ENCODE data around the gene RNF224.
"Not testable (repeated sequence)": the region's sequence is repeated elsewhere in the genome, so short reads cannot be mapped to it uniquely, and the experiment has no call there.

Gene RNF224

DNA sequence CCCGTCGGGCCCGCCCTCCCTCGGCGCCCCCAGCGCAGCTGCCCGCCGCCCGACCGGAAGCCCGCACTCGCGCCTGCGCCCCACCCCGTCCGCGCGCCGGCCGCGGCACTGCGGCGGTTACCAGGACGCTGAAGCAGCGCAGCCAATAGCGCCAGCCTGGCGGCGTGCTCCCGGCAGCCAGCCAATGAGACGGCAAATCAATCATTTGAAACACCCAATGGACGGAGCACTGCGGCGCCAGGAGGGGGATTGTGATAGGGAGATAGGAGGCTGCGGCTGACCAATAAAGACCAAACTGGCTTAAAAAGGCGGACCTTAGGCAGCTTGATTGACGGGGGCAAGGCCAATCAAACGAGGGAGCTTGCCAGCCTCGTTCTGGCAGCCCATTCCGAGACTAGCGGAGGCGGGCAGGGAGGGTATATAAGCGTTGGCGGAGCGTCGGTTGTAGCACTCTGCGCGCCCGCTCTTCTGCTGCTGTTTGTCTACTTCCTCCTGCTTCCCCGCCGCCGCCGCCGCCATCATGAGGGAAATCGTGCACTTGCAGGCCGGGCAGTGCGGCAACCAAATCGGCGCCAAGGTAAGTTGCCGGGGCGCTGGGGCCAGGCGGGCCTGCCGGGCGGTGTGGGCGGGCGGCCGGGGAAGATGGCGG, 13.7 kb downstream of the RNF224 start, which contains the start of gene TUBB4B:
Gene TUBB4B (plus strand): TSS at position 447 of the 649 bp plus-strand sequence. CDS start 74 bp downstream, at position 521.
- DNase-seq (ENCODE audit: low read depth) = peak; percentile 98

DNA sequence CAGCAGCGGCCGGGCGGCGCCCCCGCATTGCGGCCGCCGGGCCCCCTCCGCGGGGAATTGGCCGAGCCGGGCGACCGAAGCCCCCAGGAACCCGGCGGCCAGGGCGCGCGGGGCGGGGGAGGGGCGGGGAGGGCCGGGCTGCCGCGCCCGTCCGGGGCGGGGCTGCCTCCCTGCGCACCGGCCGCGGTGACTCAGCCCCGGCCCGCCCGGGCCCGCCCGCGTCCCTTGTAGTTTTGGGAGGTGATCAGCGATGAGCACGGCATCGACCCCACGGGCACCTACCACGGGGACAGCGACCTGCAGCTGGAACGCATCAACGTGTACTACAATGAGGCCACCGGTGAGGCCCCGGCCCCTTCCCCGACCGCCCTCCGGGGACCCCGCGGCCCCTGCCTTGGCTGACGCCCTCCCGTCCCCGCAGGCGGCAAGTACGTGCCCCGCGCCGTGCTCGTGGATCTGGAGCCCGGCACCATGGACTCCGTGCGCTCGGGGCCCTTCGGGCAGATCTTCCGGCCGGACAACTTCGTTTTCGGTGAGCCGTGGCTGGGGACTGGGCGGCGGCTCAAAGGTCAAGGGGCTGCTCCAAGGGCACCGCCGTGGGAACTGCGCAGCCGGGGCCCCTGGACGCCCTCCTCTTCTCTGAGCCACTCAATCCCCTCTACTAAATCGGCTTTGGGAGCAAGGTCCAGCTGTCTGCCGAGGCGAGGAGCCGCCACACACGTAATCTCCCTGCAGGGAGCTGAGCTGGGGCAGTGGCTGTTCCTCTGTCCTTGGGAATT, 14.4 kb downstream of the RNF224 start:
- no peak for DNase-seq (ENCODE audit: low read depth)

- no peak for DNase-seq (ENCODE audit: low read depth)
These were observed 15.2 kb downstream of the RNF224 start for GRCh38 chr9:137242269-137243203.

GRCh38 chr9:137243266-137243625, 15.9 kb downstream of the RNF224 start:
- DNase-seq (ENCODE audit: low read depth) = not testable (repeated sequence)

GRCh38 chr9:137243626-137244485, 16.6 kb downstream of the RNF224 start:
- no peak for DNase-seq (ENCODE audit: low read depth)

- no peak for DNase-seq (ENCODE audit: low read depth)
These were observed 17.5 kb downstream of the RNF224 start for GRCh38 chr9:137244486-137245449.

GRCh38 chr9:137245450-137246421, 18.4 kb downstream of the RNF224 start:
- no peak for DNase-seq (ENCODE audit: low read depth)

GRCh38 chr9:137247135-137247915, 20.0 kb downstream of the RNF224 start:
- no peak for DNase-seq (ENCODE audit: low read depth)

- DNase-seq (ENCODE audit: low read depth) = no peak
These were observed 20.5 kb downstream of the RNF224 start for GRCh38 chr9:137247916-137248175.

GRCh38 chr9:137250329-137251193, 23.3 kb downstream of the RNF224 start:
- no peak for DNase-seq (ENCODE audit: low read depth)

GRCh38 chr9:137251194-137251461, 23.8 kb downstream of the RNF224 start, which contains the start of gene STPG3:
TSS of gene STPG3 (plus strand) at chr9:137251286. CDS start at chr9:137251287, 1 bp downstream.
- no peak for DNase-seq (ENCODE audit: low read depth)

DNA sequence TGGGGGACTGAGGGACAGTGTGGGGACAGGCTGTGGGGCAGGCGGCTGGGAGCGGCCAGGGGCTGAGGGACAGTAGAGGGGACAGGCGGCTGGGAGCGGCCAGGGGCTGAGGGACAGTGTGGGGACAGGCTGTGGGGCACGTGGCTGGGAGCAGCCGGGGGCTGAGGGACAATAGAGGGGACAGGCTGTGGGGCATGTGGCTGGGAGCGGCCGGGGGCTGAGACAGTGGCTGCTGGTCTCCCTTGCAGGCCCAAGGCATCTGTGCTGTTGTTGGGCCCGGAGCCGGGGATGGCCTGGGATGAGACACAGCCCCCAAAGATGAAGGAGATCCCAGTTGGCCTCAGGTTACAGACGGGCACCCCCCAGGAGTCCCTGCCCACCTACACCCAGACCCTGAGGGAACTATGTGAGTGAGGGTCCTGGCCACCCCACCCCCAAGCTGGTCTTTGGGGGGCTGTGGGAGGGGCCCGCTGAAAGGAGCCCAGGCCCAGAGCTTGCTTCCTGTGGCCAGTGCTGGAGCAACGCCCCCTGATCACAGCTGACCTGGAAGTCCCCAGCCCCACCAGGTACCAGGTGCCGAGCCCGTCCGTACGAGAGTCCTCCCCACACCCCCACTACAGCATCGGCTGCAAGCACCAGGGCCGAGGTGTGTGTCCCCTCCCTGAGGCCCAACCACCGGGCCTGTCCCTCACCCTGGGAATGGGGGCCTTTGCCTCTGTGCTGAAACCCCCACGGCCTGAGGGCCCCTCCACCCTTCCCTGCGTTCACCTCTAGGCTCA, 24.4 kb downstream of the RNF224 start:
- DNase-seq (ENCODE audit: low read depth) = no peak

GRCh38 chr9:137252555-137253506, 25.5 kb downstream of the RNF224 start:
- no peak for DNase-seq (ENCODE audit: low read depth)

DNA sequence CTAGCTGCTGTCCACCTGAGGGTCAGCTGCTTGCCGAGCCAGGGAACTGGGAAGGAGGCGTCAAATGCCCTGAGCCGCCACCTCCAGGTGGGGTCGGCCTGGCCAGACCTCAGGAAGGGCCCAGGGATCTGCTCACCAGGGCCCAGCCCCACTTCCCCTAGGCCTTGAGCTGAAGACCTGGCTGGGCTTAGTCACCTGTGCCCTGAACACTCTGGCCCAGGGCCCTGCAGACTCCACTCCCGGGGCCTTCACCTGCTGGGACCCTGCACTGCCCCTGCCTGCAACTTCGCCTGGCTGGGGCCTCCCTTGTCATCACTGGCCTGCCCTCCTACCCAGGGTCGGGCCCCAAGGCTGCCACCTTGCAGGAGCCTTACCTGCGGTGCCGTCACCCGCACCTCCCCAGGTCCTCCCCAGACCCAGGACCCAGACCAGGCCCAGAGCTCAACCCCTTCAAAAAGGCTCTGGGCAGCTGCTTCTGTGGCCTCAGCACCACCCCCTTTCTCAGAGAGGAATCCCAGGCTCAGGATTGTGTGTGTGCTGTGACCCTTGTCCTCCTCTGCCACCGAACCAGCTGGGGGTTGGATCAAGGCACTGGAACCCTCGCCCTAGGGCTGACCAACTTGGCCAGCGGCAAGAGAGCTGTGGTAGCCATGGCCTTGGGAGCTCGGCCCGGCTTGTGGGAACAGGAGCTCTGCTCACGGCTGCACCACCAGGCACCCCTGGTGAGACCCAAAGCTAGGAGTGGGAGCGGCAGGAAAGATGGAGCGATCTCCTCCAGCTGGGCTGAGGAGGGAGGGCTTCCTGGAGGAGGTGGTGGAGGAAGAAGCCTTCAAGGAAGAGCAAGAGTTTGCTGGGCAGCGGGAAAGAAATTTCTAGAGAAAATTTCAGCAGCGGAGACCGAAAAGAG, 26.7 kb downstream of the RNF224 start:
- DNase-seq (ENCODE audit: low read depth) = no peak
